Putamen (tissue), 1 donor: Measurements from ENCODE around the gene PLEKHG4.

Experiments
- DNase-seq: peaks from one replicate; pipeline ENCODE4 v3.0.0-alpha.2; 2016; ENCODE audit warnings: low spot score

The PLEKHG4 gene

DNA sequence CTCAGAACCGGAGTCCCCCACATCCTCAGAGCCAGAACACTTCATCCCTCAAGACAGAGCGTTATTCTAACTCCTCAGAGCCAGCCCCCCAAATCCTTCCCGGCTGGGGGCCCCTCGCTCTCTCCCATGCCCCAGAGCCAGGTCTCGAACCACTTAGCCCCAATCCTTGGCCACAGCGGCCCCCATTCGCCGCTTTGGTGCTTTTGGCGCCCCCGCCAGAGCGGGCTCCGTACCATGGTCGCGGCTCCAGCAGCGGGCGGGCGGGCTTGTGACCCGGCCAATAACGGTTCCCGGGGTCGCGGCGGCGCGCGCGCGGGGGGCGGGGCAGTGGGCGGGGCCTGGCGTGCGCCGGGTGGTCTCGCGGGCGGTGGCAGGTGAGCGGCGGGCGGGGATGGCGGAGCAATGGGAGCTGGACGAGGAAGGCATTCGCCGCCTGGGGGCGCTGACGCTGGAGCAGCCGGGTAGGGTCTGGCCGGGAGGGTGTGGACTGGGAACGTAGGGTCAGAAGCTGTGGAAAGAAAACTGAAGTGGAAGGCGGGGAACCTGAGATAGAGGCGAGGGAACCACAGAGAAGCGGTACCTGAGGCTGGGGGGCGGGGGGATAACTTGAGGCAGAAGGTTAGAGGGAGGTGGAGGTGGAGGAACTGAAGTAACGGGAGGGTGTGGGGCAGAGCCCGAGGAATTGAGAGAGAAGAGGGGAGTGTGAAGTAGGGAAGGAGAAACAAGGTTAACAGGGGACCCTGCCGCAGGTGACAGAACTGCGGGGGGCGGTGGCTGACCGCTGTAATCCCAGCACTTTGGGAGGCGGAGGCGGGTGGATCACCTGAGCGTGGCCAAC is 47.4 kb downstream of the PLEKHG4 start, which contains the start of the genes KCTD19 and LRRC36:
Gene KCTD19 (minus strand): TSS at position 270 of the 838 bp plus-strand sequence. CDS start 34 bp downstream, at position 236.
Gene LRRC36 (plus strand): TSS at position 344 of the 838 bp plus-strand sequence. CDS start 48 bp downstream, at position 392.
- no peak for DNase-seq

DNA sequence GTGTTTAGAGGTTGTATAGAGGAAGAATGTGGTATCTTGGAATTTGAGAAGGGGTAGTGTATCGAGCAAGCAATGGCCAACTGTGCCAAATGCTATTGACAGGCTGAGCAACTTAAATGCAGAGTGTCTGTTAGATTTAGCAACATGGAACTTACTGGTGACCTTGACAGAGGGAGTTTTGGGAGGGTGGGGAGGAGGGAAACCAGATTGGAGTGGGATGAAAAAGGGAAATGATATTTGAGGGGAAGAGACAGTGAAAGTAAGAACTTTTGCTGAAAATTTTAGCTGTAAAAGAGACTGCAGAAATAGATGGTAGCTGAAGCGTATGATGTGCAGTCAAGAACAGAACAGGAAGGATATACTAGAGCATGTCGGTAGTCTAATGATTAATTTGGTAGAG is 48.4 kb downstream of the PLEKHG4 start:
- DNase-seq = no peak

DNA sequence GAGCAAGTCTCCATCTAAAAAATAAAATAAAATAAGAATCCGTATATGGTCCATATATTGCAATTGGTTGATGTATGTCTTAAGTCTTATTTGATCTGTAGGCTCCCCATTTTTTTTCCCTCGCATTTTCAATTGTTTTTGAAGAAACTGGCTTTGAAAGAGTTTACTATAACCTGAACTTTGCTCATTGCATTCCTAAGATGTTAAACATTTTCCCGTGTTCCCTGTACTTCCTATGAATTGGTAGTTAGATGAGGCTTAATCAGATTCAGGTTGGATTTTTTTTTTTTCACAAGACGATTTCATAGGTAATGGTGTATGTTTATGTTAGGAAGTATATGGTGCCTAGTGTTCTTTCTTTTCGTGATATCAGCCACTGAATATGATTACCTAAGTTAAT is 50.6 kb downstream of the PLEKHG4 start:
- DNase-seq = no peak

DNA sequence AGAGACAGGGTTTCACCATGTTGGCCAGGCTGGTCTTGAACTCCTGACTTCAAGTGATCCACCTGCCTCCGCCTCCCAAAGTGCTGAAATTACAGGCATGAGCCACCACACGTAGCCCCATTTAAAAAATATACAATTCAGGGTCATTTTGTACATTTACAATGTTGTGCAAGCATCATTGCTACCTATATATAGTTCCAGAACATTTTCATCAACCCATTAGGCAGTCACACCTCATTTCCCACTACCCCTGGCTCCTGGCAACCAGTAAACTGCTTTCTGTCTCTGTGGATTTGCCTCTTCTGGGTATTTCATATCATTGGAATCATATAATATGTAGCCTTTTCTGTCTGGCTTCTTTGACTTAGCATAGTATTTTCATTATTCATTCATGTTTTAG is 54.0 kb downstream of the PLEKHG4 start:
- no peak for DNase-seq

DNA sequence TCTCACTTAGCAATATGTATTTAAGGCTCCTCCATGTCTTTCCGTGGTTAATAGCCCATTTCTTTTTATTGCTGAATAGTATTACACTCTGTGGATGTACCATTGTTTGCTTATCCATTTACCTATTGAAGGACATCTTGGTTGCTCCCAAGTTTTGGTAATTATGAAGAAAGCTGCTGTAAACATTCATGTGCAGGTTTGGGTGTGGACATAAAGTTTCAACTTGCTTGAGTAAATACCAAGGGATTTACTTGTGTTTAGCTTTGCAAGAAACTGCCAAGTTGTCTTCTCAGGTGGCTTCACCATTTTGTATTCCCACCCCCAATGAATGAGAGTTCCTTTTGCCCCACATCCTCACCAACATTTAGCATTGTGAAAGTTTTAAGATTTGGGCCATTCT is 56.8 kb downstream of the PLEKHG4 start:
- DNase-seq = no peak

DNA sequence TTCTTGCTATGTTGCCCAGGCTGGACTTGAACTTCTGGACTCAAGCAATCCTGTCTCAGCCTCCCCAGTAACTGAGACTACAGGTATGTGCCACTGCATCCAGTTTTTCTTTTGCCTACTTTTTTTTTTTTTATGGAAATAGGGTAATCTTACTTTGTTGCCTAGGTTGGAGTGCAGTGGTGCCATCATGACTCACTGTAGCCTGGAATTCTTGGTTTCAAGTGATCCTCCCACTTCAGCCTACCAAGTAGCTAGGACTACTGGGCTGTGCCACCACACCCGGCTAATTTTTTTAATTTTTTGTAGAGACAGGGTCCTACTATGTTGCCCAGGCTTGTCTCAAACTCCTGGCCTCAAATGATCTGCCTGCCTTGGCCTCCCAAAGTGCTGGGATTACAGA is 57.3 kb downstream of the PLEKHG4 start:
- no peak for DNase-seq
